ENCODE data around the gene KNL1. TPM values are rescaled to one million over a fixed set of nuclear protein-coding genes. Genes with fewer than 3 reads are reported as not detected.

Gene KNL1
- total RNA-seq, 1 experiment from 2014 or later: 19.7 TPM

DNA sequence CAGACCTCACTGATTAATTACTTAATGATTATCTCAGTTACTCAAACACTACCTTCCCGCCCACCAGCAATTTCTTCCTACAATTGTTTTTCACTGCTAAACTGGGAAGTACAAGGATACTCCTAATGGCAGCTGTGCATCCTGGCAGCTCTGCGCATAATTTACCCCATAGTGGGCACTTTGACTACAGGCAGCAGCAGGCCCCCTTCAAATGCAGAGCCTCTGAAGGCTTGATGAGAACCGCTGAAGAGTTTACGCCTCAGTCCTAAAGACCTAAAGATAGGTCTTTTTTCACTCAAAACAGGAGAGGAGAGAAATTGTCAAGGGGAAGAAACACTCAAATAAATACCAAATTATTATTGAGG, 39.9 kb upstream of the KNL1 start:
- Histone ChIP-seq H3K14ac (ENCODE audit: insufficient read depth, low read length) (no peak overlapping the region), H3K9me3 (ENCODE audit: control insufficient read depth, low read depth, low read length) (no peaks in the 10 kb centered on the region), H2AK5ac (ENCODE audit: insufficient read length, low read length) (no peak overlapping the region), H3K79me2 (ENCODE audit: insufficient read depth, low read length) (no peaks in the 10 kb centered on the region; the same call in 1 of the 2 replicates), H3K23ac (ENCODE audit: insufficient read length, low read depth, low read length) (no peak overlapping the region), H3K4me1 (ENCODE audit: insufficient read depth, low read length) (peaks cover 7% of the 10 kb centered on the region; the same call in 1 of the 2 replicates), H3K18ac (ENCODE audit: insufficient read length, low read depth, low read length) (no peak overlapping the region), H4K20me1 (ENCODE audit: control insufficient read depth, insufficient read depth, insufficient read length) (no peaks in the 10 kb centered on the region), H2AFZ (ENCODE audit: low read length) (no peak overlapping the region), H2BK15ac (ENCODE audit: low read depth, low read length) (no peak overlapping the region), H3K4ac (ENCODE audit: low read depth, low read length) (no peak overlapping the region), H3K4me2 (ENCODE audit: insufficient read depth, insufficient read length, low read length) (no peak overlapping the region), H4K8ac (replicated peaks; ENCODE audit: insufficient read length, low read depth, low read length) (no peak overlapping the region), H3K27me3 (ENCODE audit: insufficient read depth, low read length) (no peaks in the 10 kb centered on the region), H2BK12ac (ENCODE audit: insufficient read length, low read depth, low read length) (no peak overlapping the region), H4K91ac (ENCODE audit: insufficient read length, low read depth, low read length) (no peak overlapping the region), H2BK5ac (ENCODE audit: insufficient read length, low read length) (no peak overlapping the region), H2BK120ac (ENCODE audit: low read depth, low read length, poor library complexity, severe bottlenecking) (no peak overlapping the region), H3K79me1 (ENCODE audit: insufficient read depth, low read depth, low read length, poor library complexity, severe bottlenecking) (no peaks in the 10 kb centered on the region), H2BK20ac (ENCODE audit: low read depth, low read length, poor library complexity, severe bottlenecking) (no peak overlapping the region), H3K56ac (ENCODE audit: insufficient read length, low read depth, low read length) (no peak overlapping the region), H3K9ac (ENCODE audit: extremely low read depth, insufficient read length, low read length) (no peak overlapping the region), H3K27ac (ENCODE audit: insufficient read length, low read depth, low read length) (no peak overlapping the region), H3T11ph (ENCODE audit: low read length) (no peak overlapping the region), H4K5ac (ENCODE audit: insufficient read length, low read depth, low read length) (no peak overlapping the region), H3K23me2 (ENCODE audit: insufficient read length, low read depth, low read length, poor library complexity, severe bottlenecking) (no peaks in the 10 kb centered on the region)
- TF ChIP-seq, protein P1, sequence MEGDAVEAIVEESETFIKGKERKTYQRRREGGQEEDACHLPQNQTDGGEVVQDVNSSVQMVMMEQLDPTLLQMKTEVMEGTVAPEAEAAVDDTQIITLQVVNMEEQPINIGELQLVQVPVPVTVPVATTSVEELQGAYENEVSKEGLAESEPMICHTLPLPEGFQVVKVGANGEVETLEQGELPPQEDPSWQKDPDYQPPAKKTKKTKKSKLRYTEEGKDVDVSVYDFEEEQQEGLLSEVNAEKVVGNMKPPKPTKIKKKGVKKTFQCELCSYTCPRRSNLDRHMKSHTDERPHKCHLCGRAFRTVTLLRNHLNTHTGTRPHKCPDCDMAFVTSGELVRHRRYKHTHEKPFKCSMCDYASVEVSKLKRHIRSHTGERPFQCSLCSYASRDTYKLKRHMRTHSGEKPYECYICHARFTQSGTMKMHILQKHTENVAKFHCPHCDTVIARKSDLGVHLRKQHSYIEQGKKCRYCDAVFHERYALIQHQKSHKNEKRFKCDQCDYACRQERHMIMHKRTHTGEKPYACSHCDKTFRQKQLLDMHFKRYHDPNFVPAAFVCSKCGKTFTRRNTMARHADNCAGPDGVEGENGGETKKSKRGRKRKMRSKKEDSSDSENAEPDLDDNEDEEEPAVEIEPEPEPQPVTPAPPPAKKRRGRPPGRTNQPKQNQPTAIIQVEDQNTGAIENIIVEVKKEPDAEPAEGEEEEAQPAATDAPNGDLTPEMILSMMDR (conservative IDR thresholded peaks at IDR 0.05): no peak
- H3K4me3 Mint-ChIP-seq: peak overlapping the region in 1 of 2 experiments; percentile 49; a peak in 2 of 5 replicates
- peaks cover 1 to 14% (median 9%) of the 10 kb centered on the region in 3 experiments; a peak in 4 of 7 replicates for H3K36me3 Mint-ChIP-seq (ENCODE audit: insufficient read depth in 1 of 3, low read depth in 3 of 3)
- DNase-seq: peak; percentile 52
- H3K27ac Mint-ChIP-seq: peak overlapping the region in 2 of 3 experiments; percentile 68 to 95; a peak in 5 of 7 replicates
- H3K4me1 Mint-ChIP-seq: peaks cover 33 to 40% of the 10 kb centered on the region in 2 experiments
- no peaks in the 10 kb centered on the region for H3K9me3 Mint-ChIP-seq
- WGBS (ENCODE audit: extremely low coverage, insufficient read length, low lambda C conversion rate): no CpG with 5 or more reads among the region's 4 CpGs
- H3K27me3 Mint-ChIP-seq (ENCODE audit: low read depth): no peaks in the 10 kb centered on the region
